ENCODE data around the gene LUZP2. TPM values are rescaled to one million over a fixed set of nuclear protein-coding genes. Genes with fewer than 3 reads are reported as not detected.

Gene LUZP2
- total RNA-seq, 4 donors from 2014 or later: 0.04 to 0.62 (median 0.11) TPM; not detected in 1

DNA sequence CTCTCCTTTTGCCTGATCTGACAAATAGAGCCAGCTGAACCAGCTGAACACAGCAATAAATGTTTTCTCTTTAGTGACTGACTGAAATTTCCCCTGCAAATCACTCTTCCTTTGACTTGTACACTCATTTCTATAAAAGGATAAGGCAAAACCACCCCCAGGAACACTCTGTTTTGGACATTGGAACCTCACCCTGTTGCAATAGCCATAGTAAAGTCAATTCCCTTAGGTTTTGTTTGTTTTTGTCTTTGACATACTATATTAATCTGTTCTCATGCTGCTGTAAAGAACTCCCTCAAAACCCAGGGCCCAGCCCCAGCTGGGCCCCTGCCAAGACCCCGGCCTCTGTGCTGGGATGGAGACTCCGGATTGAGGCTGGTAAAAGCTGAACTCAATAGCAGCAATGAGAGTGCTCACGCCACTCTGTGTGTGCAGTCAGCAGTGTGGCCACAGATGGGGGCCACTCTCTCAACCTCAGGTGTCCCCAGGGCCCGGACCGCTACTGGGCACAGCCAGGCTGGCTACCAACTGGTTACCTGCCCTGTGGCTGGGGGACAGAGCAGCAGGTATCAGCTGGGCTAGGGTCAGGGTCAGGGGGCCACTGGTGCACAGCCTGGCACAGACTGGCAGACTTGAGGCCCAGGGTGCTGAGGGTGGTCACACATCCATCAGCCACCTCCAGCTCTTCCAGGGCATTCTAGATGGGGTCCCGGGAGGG, 597.4 kb downstream of the LUZP2 start:
- no peak overlapping the region for H3K4me3 ChIP-seq (ENCODE audit: low read depth, poor library complexity, severe bottlenecking)
- intact Hi-C loops (cut with DNase I; ENCODE audit: low total_unique reads): no loop called here
- peak in 1 of 2 donors; percentile 64 for DNase-seq (ENCODE audit: low spot score in 2 of 2)
- TF ChIP-seq POLR2A (IDR thresholded peaks at IDR 0.05) (no peak), CTCF (IDR thresholded peaks at IDR 0.05) (no peak)
- WGBS, 2 donors: 90 to 93% methylated on average over 6 of the region's 6 CpGs

GRCh38 chr11:25119416-25119815, 622.6 kb downstream of the LUZP2 start:
- TF ChIP-seq POLR2A (IDR thresholded peaks at IDR 0.05) (no peak), CTCF (IDR thresholded peaks at IDR 0.05) (no peak)
- H3K4me3 ChIP-seq (ENCODE audit: low read depth, poor library complexity, severe bottlenecking): no peak overlapping the region
- 83 to 93% methylated on average over 3 of the region's 3 CpGs for WGBS, 2 donors
- intact Hi-C loops (cut with DNase I; ENCODE audit: low total_unique reads): no loop called here
- DNase-seq (ENCODE audit: low spot score in 2 of 2): no peak
